Epithelial cell of proximal tubule (primary cell): ENCODE results near the gene VCAN. TPM values are rescaled to one million over a fixed set of nuclear protein-coding genes. Genes with fewer than 3 reads are reported as not detected.

Source experiments
- DNase-seq: peaks from one replicate; pipeline ENCODE4 v3.0.0-alpha.2; 2011; ENCODE audit warnings: low read depth
- H3K4me3 ChIP-seq: 2 replicates; pipeline ENCODE4 v1.5.1; 2011; ENCODE audit warnings: low read depth, mild to moderate bottlenecking, low read length
- CTCF ChIP-seq: conservative IDR thresholded peaks from 2 replicates; pipeline ENCODE4 v1.5.1; 2012; ENCODE audit warnings: low read depth, mild to moderate bottlenecking, low read length
- total RNA-seq: library from RNA; depleted of rRNA; stranded (reverse); fragments of >200 nt; gene quantifications from 2 replicates; pipeline ENCODE4 v1.2.3, GENCODE V29; 2015

VCAN gene
- total RNA-seq, 1 donor from 2014 or later, result 323 TPM

- H3K4me3 ChIP-seq, result no peak overlapping the region
- no peak for DNase-seq
- no peak for TF ChIP-seq CTCF
Measured at GRCh38 chr5:83494087-83494620, 22.6 kb downstream of the VCAN start.

- TF ChIP-seq CTCF, result no peak
- DNase-seq, result no peak
- no peak overlapping the region for H3K4me3 ChIP-seq
Measured at GRCh38 chr5:83494666-83495065, 23.1 kb downstream of the VCAN start.

- TF ChIP-seq CTCF, result no peak
- no peak overlapping the region for H3K4me3 ChIP-seq
- no peak for DNase-seq
Measured at GRCh38 chr5:83496626-83497025, 25.1 kb downstream of the VCAN start.

GRCh38 chr5:83498585-83498984, 27.0 kb downstream of the VCAN start:
- no peak for DNase-seq
- no peak for TF ChIP-seq CTCF
- no peak overlapping the region for H3K4me3 ChIP-seq

GRCh38 chr5:83503662-83504061, 32.1 kb downstream of the VCAN start:
- no peak for TF ChIP-seq CTCF
- no peak for DNase-seq

GRCh38 chr5:83507431-83507830, 35.9 kb downstream of the VCAN start:
- no peak for DNase-seq
- no peak for TF ChIP-seq CTCF

More at GRCh38 chr5:83503662-83504061, 32.1 kb downstream of the VCAN start:
- no peak overlapping the region for H3K4me3 ChIP-seq

GRCh38 chr5:83509540-83509939, 38.0 kb downstream of the VCAN start:
- no peak for TF ChIP-seq CTCF
- no peak overlapping the region for H3K4me3 ChIP-seq
- DNase-seq, result peak; percentile 68

More at GRCh38 chr5:83507431-83507830, 35.9 kb downstream of the VCAN start:
- no peak overlapping the region for H3K4me3 ChIP-seq
